NCI-H345 (cell line): ENCODE data around the gene CCDC138.

Experiments
- DNase-seq: peaks from one replicate; lab custom pipeline; 2025; lab: John Stamatoyannopoulos, UW

Gene CCDC138

DNA sequence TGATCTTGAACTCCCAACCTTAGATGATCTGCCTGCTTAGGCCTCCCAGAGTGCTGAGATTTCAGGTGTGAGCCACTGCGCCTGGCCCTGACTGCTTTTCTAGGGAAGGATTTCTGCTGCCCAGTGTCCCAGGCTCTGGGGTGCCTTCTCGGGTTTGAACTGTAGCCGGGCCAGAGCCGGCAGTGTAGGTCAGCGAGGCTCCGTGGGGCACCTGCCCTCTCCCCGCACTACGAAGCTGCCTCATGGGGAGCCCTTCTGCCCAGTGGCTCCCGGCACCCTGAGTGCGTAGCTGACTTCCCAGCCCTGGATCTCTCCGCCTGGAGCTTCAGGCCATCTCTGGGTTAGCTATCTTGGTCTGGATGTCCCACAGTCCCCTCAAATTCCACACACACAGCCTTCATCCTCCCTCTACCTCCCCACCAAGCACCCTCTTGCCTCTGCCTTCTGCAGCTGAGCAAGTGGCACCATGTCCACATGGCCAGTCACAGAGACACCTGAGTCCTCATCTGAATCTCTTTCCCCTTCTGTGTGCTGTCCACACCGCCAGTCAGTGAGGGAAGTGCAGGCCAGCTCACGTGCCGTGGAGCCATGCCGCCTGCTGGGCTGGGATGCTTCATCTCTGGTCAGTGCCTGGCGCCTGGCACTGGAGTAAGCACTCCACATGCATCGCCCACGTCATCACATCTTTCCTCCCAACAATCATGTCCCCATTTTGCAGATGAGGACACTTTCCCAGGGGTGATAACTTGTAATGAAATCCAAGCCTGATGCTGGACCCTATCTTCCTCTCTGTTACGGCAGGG lies 133.2 kb downstream of the CCDC138 start:
- DNase-seq: no peak

DNA sequence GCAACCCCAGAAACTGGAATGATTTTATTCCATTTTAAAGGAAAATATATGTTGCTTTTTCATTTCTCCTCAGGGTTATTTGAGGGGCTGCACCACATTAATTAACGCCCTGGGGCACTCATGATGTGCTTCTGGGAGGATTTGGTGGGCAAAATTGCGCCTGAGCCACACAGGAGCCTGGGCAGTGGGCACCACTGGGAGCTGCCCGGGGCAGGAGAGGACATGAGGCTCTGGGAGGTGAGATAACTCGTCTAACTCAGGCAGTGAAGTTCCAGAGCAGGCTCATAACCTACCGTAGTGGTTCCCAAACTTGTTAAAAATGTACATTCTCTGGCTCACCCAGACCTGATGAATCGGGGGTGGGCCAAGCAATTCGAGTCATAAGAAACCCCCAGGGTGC lies 134.1 kb downstream of the CCDC138 start:
- no peak for DNase-seq

DNA sequence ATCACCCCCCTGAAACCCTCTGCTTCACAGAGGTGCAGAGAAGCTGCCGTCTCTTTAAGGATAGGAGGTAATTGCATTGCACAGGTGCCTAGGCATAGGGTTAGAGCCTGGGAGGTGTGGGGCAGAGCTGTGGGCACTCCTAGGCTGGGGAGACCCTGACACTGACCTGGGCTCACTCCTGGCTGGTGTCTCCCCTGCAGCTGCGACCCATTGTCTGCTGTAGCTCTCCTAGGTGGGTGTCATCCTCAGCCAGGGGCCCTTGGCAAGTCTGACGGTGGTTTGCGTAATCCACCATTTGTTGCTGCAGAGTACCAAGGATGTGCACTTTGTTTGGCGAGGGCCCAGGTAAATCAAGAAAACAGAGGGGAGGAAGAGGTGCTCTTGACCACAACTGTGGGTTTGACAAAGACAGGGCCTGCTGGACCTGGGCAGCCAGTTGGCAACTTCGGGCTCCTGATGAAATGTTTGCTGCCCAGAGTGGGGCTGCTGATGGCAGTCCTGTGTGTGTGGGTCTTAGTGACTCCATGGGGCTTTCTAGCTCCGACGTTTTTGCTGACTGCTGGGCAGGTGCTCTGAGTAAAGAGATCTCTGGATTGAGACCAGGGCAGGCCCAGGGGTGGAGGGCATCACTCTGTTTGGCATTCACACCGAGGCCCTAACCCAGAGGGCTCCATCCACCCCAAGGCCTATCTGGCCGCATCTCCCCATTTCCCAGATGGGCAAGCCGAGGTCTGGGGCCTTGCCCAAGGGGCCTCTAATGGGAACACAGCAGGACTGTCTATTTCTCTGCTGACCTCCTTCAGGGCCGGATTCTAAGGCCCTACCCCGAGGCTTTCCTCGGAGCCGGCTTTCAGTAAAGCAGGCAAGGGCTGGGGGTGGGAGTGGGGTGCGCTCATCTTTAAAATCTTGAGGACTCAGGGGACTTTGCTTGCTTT lies 134.8 kb downstream of the CCDC138 start:
- no peak for DNase-seq

DNA sequence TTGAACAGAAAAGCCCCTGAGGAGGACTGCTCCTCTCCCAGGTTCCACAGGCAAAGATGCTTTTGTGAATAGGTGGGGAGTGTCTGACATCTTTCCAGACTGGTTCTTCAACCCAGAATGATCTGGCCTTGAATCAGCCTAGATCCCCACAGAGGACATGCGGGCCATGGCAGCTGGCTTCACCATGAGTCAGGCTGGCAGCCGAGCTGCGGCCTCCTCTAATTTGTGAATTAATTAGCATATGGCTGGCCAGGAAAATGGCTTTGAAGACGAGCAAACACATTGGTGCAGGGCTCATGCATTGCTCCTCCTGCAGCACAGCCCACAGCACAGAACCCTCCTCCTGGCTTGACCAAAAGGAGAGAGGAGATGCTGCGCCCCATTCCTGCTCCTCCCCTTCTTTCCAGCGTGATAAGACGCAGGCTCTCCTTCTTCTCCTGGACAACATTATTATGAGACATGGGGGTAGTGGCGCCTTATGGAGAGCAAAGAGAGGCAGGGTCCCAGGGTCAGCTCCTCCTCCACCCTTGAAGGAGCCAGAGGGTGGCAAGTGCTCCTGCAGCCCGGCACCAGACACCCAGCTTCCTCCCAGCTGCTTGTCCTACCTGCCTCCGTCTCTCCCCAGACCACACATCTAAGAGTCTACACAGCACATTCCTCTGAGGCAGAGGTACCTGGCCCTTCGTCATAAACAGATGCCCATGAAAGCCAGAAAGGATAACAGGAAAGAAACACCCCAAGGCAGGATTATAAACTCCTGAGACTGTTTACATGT lies 135.8 kb downstream of the CCDC138 start:
- no peak for DNase-seq

DNA sequence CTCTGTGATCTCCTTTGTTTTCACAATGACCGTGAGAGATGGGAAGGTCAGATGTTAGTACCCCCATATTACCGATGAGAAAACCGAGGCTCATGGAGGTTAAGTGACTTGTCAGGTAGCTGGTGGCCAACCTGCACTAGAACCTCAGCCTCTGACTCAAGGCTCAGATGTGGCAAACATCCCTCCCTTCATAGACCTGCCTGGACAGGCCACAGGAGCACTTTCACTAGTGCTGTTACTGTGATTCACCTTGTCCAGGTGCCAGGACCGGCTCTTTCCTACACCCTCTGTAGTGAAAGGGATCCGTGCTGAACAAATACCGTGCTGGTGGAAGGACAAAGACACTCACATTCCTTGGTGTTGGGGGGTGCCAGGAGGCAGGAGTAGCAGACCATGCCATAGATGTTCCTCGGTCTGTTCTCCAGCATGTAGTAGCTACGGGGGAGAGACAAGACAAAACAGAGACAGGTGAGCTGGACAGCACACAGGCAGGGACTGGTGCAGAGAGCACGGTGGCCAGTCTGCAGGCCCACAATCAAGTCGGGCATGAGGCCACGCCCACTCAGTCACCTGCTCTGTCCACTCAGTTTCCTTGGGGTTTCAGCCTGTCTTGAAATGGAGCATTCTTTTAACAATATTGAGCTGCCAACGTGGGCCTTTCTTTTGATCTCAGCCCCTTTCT lies 136.6 kb downstream of the CCDC138 start:
- DNase-seq: no peak

DNA sequence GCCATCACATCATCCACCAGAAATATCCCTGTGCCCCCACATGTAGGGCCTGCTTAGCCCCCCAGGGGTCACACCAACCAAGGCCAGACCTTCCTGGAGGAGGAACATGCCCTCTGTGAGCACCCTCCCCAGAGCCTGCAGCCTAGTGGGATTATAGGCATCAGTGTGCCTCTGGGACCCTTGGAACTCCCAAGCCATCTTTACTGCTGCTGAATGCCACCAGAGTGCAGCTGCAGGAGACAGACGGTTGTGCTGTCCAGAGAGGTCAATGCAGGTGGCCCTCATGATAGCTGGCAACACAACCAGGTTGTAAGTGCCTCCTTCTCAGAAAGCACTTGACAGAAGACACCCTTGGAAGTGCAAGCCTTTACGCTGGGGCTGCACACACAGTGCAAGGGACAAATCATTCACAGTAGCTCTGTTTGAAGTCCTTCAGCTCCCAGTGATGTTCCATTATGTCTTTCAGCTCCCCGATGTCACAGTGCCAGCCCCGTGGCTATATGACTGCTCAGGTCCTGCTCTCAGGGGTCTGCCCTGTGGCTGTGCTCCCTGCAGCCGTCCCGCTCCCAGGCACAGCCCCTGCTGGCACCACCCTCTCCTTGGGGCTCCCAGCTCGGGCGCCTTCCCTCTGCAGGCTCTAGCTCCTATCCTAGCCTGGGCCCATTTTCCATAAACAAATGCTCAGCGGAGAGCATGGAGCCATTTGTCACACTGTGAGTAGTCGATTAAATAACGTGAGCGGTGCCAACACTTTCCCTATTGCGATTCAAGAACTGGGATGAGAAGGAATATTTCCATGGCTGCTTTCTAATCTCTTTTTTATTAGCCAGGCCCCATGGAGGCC lies 137.4 kb downstream of the CCDC138 start:
- no peak for DNase-seq

DNA sequence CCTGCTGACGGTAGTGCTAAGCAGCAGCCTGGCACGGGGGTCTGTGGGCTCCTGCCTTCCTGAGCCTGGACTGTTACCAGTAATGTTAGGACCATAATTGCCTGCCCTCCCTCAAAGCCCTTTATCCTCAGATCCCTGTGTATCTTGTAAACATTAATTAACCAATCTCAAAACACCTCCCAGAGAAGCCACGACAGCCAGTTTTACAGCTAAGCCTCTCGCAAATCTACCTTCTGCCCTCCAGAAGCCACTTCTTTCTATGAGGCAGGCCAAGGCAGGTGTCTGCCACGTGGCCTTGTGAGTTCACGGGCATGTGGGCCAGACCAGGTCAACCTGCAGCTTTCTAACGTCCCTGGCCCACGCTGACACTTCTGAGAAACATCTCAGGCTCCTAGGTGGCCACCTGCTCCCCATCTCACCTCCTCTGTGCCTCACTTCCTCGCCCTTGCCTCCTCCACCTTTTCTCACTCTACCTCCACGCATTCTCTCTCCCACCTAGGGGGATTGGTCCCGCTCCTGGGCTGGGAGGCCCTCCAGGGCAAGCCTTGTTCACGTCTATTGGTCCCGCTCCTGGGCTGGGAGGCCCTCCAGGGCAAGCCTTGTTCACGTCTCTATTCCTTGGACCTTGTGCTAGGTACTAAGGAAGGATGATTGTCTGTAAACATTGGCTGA lies 138.1 kb downstream of the CCDC138 start:
- DNase-seq: no peak

DNA sequence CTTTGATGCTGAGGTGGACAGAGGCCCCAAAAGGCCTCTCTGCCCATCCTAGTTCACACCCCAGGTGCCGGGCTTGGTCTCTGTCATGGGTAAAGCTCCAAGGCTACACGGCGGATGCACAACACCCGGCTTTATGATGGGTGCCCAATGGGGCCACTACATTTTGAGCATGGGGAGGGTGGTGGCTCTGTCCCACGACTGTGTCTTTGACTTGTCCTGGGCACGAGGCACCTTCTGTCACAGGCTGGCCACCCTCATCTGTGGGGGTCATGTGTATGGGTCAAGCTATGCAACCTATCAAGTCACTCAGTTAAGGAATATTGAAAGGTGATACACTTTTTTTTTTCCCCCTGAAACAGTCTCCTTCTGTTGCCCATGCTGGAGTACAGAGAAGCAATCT lies 138.7 kb downstream of the CCDC138 start:
- DNase-seq: no peak

DNA sequence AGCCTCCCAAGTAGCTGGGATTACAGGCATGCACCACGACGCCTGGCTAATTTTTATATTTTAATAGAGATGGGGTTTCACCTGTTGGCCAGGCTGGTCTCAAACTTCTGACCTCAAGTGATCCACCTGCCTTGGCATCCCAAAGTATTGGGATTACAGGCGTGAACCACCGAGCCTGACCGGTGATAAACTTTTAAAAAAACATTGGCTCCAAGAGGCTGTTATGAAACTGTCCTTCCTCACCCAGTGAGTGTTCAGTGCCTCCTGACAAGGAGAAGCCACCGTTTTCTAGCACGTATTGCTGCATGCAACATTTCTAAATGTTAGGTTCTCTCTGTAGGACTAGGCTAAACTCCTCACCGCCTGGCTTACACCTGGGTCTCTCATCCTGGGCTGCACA lies 139.2 kb downstream of the CCDC138 start:
- no peak for DNase-seq
